HG02870 (cell line): Measurements from ENCODE around the gene BRPF1.

Source experiments
- ATAC-seq: cut with Tn5 transposase; IDR thresholded peaks from one replicate; pipeline ENCODE4 v1.9.1; 2021; ENCODE audit warnings: mild to moderate bottlenecking, moderate library complexity; ENCODE audit not compliant: unreplicated experiment

BRPF1 gene

GRCh38 chr3:9786825-9787669 is 55.5 kb downstream of the BRPF1 start:
- no peak for ATAC-seq

DNA sequence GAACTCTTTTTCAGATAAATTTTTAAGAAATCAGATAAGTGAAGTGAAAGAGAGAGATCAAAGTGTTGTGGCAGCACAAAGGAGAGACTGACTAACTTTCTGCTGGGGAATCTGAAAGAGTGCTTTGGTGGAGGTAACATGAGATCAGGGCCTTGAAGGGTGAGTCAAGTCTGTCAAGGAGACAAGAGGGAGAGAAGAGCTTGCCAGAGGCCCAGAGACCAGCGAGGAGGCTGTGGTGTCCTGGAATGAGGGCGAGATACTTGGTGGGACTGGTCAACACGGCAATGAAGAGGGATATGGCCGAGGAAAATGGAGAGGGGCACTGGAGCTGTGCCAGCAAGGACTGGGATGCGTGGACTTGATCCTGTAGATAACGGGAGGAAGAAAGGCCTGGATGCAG is 56.2 kb downstream of the BRPF1 start:
- ATAC-seq = no peak

DNA sequence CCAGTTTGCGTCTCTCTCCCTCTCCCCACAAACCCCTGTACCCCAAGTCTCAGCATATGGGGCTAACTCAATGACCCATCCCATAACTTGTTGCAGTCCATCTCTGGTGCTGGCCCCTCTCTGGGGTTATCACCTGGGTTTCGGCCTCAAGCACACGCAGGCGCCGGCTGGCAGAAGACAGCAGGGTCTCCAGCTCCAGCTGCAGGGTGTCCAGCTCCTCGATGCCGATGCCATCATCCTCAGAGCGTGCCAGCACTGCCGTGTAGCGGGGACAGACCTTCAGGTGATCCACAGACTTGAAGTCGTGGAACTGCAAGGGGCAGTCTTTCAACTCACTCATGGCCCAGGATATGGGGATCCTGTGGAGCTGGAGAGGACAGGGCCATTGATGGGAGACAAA is 59.6 kb downstream of the BRPF1 start:
- no peak for ATAC-seq

DNA sequence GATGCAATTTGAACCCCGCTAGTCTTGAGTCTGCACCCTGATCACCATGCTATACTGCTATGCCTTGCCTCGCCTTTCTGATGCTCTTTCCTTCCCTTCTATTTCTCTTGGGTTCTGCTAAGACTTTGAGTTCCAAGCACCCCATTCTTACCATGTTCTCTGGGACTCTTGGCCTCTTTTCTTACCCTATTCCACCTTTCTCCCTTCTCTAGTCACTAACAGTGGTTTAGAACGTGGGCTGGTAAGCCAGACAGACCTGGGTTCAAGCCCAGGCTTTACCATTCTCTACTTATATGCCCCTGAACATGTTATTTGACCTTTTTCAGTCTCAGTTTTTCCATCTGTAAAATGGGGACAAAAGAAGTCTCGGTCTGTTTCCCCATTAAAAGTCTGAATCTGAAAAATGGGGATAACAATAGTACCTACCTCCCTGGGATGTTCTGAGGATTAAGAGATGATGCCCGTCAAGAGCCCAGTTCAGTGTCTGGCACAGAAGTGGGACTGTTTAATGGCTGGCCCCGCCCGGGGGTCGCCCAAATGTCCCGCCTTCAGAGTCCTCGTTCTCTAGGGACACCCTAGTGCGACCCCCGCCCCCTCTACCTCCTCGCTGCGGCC is 60.4 kb downstream of the BRPF1 start:
- no peak for ATAC-seq

DNA sequence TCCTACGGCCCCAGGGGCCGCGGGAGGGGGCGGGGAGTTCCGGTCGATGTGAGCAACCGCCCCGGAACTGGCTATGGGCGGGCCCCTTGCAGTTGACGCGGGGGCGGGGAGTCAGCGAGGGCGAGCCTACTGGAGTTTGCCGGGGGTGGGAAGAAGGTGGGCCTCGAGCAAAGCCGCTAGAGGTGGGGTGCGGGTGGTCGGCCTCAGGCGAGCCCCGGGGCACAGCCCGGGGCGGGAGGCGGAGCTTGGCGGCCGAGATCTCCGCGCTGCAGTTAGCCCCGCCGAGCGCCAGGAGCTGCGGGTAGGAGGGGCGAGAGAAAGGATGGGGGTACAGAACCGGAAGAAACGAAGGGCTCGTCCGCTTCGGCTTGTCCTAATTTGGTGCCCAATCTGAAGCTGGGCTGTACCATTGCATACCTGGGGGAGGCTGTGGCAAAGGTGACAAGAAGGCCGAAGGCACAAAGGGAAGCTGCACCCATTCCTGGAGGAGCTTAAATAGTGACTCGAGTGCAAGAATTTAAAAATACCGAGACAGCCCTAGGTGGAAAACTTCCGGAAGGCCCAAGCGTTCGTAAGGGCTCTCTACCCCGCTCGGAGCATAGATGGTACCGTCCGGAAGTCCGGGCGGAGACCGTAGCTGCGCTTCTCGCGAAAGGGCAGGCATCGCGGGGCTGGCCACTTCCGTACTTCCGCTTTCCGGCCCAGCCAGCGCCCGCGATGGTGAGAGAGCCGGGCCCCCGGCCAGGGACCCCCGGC is 61.0 kb downstream of the BRPF1 start, which contains the start of the genes ARPC4 and TADA3:
ARPC4 (plus strand) TSS at position 678 of the 756 bp plus-strand sequence; CDS start at position 718, 40 bp downstream.
TADA3 (minus strand) TSS at position 69 of the 756 bp plus-strand sequence. CDS start 1,007 bp downstream, outside the sequence.
- peak; percentile 78 for ATAC-seq

GRCh38 chr3:9793161-9793781 is 61.7 kb downstream of the BRPF1 start:
- no peak for ATAC-seq

DNA sequence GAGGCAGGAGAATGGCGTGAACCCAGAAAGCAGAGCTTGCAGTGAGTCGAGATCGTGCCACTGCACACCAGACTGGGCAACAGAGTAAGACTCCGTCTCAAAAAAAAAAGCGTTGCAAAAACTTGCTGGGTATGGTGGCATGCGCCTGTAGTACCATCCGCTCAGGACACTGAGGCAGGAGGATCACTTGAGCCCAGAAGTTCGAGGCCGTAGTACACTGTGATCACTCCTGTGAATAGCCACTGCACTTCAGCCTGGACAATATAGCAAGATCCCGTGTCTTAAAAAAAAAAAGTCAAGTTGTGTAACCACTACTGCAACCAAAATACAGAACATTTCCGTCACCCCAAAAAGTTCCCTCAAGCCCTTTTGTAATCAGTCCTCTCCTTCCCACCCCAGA is 62.9 kb downstream of the BRPF1 start:
- ATAC-seq = no peak

- ATAC-seq = no peak
Measured at GRCh38 chr3:9795207-9795606, 63.7 kb downstream of the BRPF1 start.

DNA sequence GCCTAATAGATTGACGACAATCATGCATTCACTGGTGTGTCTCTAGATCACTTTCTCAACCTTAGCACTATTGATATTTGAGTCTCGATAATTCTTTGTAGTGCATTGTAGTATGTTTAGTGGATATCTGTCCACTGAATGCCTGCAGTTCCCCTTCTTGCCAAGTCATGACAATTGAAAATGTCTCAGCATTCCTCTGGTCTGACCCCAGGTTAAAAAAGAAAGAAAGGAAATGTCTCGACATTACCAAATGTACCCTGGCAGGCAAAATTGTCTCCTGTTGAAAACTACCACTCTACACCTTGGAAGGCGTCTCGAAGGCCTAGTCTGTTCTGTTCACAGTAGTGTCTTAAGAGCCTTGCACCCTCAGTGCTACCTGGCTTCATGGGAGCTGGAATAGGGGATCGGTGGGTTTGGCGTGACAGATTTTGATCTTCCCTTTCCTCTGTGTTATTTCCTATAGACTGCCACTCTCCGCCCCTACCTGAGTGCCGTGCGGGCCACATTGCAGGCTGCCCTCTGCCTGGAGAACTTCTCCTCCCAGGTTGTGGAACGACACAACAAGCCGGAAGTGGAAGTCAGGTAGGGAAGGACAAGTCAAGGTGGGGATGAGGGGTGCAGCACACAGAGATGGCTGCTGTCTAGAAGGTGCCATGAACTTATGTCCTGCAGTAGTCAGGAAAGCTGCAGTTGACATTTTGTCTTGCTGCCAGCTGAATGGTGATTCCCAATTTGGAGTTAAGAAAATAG is 65.8 kb downstream of the BRPF1 start:
- ATAC-seq = no peak
